ENCODE results near the gene PCSK9. TPM values are rescaled to one million over a fixed set of nuclear protein-coding genes. Genes with fewer than 3 reads are reported as not detected.
A peak's percentile ranks its signal among the peaks of the same experiment; 100 is the strongest.
"Not testable (repeated sequence)": the region's sequence is repeated elsewhere in the genome, so short reads cannot be mapped to it uniquely, and the experiment has no call there.

The PCSK9 gene
- total and polyA plus RNA-seq, 5 experiments from 2014 or later, result not detected

- ATAC-seq (no peak), DNase-seq (no peak)
- Mint-ChIP-seq H3K36me3 (peaks cover 0 to 2% (median 0%) of the 10 kb centered on the region in 3 donors), H3K9me3 (no peaks in the 10 kb centered on the region), H3K4me3 (no peak overlapping the region), H3K27me3 (peaks cover 7 to 53% (median 20%) of the 10 kb centered on the region in 5 donors), H3K27ac (peak overlapping the region in 1 of 10 donors; percentile 77), H3K4me1 (no peaks in the 10 kb centered on the region)
- POLR2A ChIA-PET, result no interaction called here
Measured at GRCh38 chr1:55015731-55016620, 23.4 kb upstream of the PCSK9 start.

- H3K9me3 Mint-ChIP-seq, result no peaks in the 10 kb centered on the region
- peaks cover 0 to 2% (median 0%) of the 10 kb centered on the region in 3 donors for H3K36me3 Mint-ChIP-seq
- peaks cover 0 to 3% (median 1%) of the 10 kb centered on the region in 4 donors for H3K4me1 Mint-ChIP-seq
- ATAC-seq, result no peak
- POLR2A ChIA-PET, result no interaction called here
- DNase-seq, result no peak
- no peak overlapping the region for H3K4me3 Mint-ChIP-seq
- peaks cover 7 to 57% (median 18%) of the 10 kb centered on the region in 5 donors for H3K27me3 Mint-ChIP-seq
- H3K27ac Mint-ChIP-seq, result no peak overlapping the region
Measured at GRCh38 chr1:55018395-55018794, 21.0 kb upstream of the PCSK9 start.

GRCh38 chr1:55021942-55022546 lies 17.3 kb upstream of the PCSK9 start:
- no peak overlapping the region for H3K27ac Mint-ChIP-seq
- no peaks in the 10 kb centered on the region for H3K9me3 Mint-ChIP-seq
- POLR2A ChIA-PET, result interaction anchor here (0.5 kb wide), 1 partner anchor 972 kb away, joined by 5 read pairs; no protein-coding TSS in a partner anchor
- DNase-seq (peak; percentile 19 to 75 (median 43)), ATAC-seq (peak; percentile 70 to 72)
- peaks cover 0 to 8% (median 3%) of the 10 kb centered on the region in 4 donors for H3K4me1 Mint-ChIP-seq
- H3K4me3 Mint-ChIP-seq, result no peak overlapping the region
- peaks cover 3 to 40% (median 6%) of the 10 kb centered on the region in 5 donors for H3K27me3 Mint-ChIP-seq
- peaks cover 0 to 2% (median 0%) of the 10 kb centered on the region in 3 donors for H3K36me3 Mint-ChIP-seq

GRCh38 chr1:55024163-55024562 lies 15.2 kb upstream of the PCSK9 start:
- H3K27me3 Mint-ChIP-seq, result peaks cover 0 to 28% (median 4%) of the 10 kb centered on the region in 5 donors
- ATAC-seq, H3K4me3 Mint-ChIP-seq, H3K4me1 Mint-ChIP-seq, H3K9me3 Mint-ChIP-seq, POLR2A ChIA-PET, H3K36me3 Mint-ChIP-seq, DNase-seq, H3K27ac Mint-ChIP-seq: not testable (repeated sequence)

GRCh38 chr1:55026682-55027081 lies 12.7 kb upstream of the PCSK9 start:
- H3K36me3 Mint-ChIP-seq, H3K4me1 Mint-ChIP-seq, DNase-seq, H3K27ac Mint-ChIP-seq, POLR2A ChIA-PET, H3K4me3 Mint-ChIP-seq, ATAC-seq, H3K9me3 Mint-ChIP-seq: not testable (repeated sequence)
- peaks cover 0 to 31% (median 4%) of the 10 kb centered on the region in 5 donors for H3K27me3 Mint-ChIP-seq

DNA sequence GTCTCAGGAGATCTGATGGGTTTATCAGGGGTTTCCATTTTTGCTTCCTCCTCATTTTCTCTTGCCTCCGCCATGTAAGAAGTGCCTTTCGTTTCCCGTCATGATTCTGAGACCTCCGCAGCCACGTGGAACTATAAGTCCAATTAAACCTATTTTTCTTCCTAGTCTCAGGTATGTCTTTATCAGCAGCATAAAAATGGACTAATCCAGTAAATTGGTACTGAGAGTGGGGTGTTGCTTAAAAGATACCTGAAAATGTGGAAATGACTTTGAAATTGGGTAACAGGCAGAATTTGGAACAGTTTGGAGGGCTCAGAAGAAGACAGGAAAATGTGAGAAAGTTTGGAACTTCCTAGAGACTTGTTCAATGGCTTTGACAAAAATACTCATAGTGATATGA lies 8.2 kb upstream of the PCSK9 start:
- DNase-seq, H3K4me1 Mint-ChIP-seq, H3K36me3 Mint-ChIP-seq, H3K27ac Mint-ChIP-seq, ATAC-seq, POLR2A ChIA-PET, H3K4me3 Mint-ChIP-seq, H3K9me3 Mint-ChIP-seq: not testable (repeated sequence)
- H3K27me3 Mint-ChIP-seq, result peaks cover 11 to 56% (median 25%) of the 10 kb centered on the region in 5 donors

DNA sequence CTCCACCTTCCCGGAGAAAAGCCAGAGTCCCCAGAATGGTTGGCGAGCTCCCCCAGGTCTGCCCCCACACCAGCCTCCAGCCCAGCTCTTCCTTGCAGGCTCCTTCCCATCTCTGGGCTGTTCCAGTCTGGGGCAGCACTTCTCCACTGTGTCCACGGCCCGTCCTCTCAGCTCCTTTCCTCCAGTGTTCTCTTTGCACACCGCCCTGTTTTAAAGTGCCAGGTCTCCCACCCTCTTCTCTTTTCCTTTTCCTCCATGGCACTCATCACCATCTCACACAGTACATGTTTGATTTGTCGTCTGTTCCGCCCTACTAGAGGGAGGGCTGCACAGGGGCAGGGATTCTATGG lies 6.1 kb upstream of the PCSK9 start:
- peaks cover 18 to 77% (median 40%) of the 10 kb centered on the region in 5 donors for H3K27me3 Mint-ChIP-seq
- no peak for DNase-seq
- POLR2A ChIA-PET, result no interaction called here
- peak overlapping the region in 1 of 10 donors; percentile 27 for H3K27ac Mint-ChIP-seq
- no peaks in the 10 kb centered on the region for H3K36me3 Mint-ChIP-seq
- H3K4me3 Mint-ChIP-seq, result no peak overlapping the region
- H3K4me1 Mint-ChIP-seq, result no peaks in the 10 kb centered on the region
- ATAC-seq, result no peak
- H3K9me3 Mint-ChIP-seq, result no peaks in the 10 kb centered on the region

- no peak for DNase-seq
- H3K27me3 Mint-ChIP-seq, result peaks cover 24 to 91% (median 50%) of the 10 kb centered on the region in 5 donors
- POLR2A ChIA-PET, result no interaction called here
- H3K27ac Mint-ChIP-seq, result no peak overlapping the region
- peaks cover 0 to 2% (median 0%) of the 10 kb centered on the region in 4 donors for H3K4me1 Mint-ChIP-seq
- H3K9me3 Mint-ChIP-seq, result no peaks in the 10 kb centered on the region
- no peak for ATAC-seq
- no peaks in the 10 kb centered on the region for H3K36me3 Mint-ChIP-seq
- H3K4me3 Mint-ChIP-seq, result no peak overlapping the region
Measured at GRCh38 chr1:55034476-55035133, 4.7 kb upstream of the PCSK9 start.

DNA sequence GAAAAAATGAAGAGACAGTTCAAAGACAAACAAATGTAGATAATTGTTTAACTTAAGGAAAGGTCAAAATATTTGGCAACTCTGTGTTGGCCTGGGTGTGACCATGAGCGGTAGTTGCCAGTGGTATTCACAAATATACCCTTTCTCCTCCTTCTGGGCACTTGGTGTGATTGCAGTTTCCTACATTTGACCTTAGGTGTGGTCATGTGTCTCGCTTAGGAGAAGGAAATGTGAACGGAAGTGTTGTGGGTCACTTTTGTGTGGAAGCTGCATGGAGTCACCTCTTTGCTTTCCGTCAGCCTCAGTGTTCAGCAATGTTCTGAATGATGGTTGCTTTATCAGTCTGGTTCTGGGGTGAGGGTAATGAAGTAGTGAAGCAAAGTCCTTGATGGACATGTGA lies 3.4 kb upstream of the PCSK9 start:
- no peaks in the 10 kb centered on the region for H3K36me3 Mint-ChIP-seq
- H3K4me3 Mint-ChIP-seq, result no peak overlapping the region
- H3K27ac Mint-ChIP-seq, result no peak overlapping the region
- POLR2A ChIA-PET, result no interaction called here
- H3K4me1 Mint-ChIP-seq, result peaks cover 0 to 6% (median 0%) of the 10 kb centered on the region in 4 donors
- DNase-seq, result no peak
- H3K9me3 Mint-ChIP-seq, result no peaks in the 10 kb centered on the region
- peaks cover 28 to 92% (median 55%) of the 10 kb centered on the region in 5 donors for H3K27me3 Mint-ChIP-seq
- no peak for ATAC-seq

GRCh38 chr1:55037733-55038551 lies 1.4 kb upstream of the PCSK9 start:
- no peak overlapping the region for H3K4me3 Mint-ChIP-seq
- H3K4me1 Mint-ChIP-seq, result peaks cover 0 to 6% (median 0%) of the 10 kb centered on the region in 4 donors
- DNase-seq, result no peak
- peaks cover 0 to 1% (median 0%) of the 10 kb centered on the region in 3 donors for H3K36me3 Mint-ChIP-seq
- no peaks in the 10 kb centered on the region for H3K9me3 Mint-ChIP-seq
- no peak for ATAC-seq
- POLR2A ChIA-PET, result no interaction called here
- peaks cover 27 to 94% (median 58%) of the 10 kb centered on the region in 5 donors for H3K27me3 Mint-ChIP-seq
- no peak overlapping the region for H3K27ac Mint-ChIP-seq

- Mint-ChIP-seq H3K9me3 (no peaks in the 10 kb centered on the region), H3K27ac (no peak overlapping the region), H3K27me3 (peaks cover 24 to 89% (median 55%) of the 10 kb centered on the region in 5 donors), H3K36me3 (peaks cover 0 to 1% (median 0%) of the 10 kb centered on the region in 3 donors), H3K4me1 (peaks cover 0 to 6% (median 0%) of the 10 kb centered on the region in 4 donors), H3K4me3 (no peak overlapping the region)
- POLR2A ChIA-PET, result no interaction called here
- DNase-seq (no peak), ATAC-seq (no peak)
Measured at GRCh38 chr1:55038552-55038838, 853 bp upstream of the PCSK9 start.

GRCh38 chr1:55038974-55039341 lies 390 bp upstream of the PCSK9 start:
- Mint-ChIP-seq H3K4me3 (no peak overlapping the region), H3K9me3 (no peaks in the 10 kb centered on the region), H3K4me1 (peaks cover 0 to 6% (median 0%) of the 10 kb centered on the region in 4 donors), H3K36me3 (peaks cover 0 to 1% (median 0%) of the 10 kb centered on the region in 3 donors), H3K27me3 (peaks cover 23 to 85% (median 53%) of the 10 kb centered on the region in 5 donors), H3K27ac (no peak overlapping the region)
- POLR2A ChIA-PET, result no interaction called here
- DNase-seq (no peak), ATAC-seq (no peak)

Measured in naive thymus-derived CD8-positive, alpha-beta T cell (primary cell).